Calu3 (cell line): ENCODE results near the gene POLE3. TPM values are rescaled to one million over a fixed set of nuclear protein-coding genes. Genes with fewer than 3 reads are reported as not detected.

Experiments
- BruUV-seq: library from RNA; stranded (reverse); fragments of 400-500 nt; replicated peaks from 2 replicates; lab custom pipeline; 2021; lab: Mats Ljungman, UMichigan
- CTCF ChIA-PET: fragments of 300-600 bp; sonication (Branson Sonifier 250); formaldehyde crosslinking; loops from one replicate; lab custom pipeline; 2022; ENCODE audit warnings: antibody characterized with exemption; lab: Charles Lee
- DNase-seq: peaks from one replicate; pipeline ENCODE4 v3.0.0; 2022
- H3K27ac Mint-ChIP-seq: one replicate; pipeline ENCODE4 v1.8.0; 2022; ENCODE audit warnings: mixed read lengths; ENCODE audit not compliant: unreplicated experiment
- H3K27me3 Mint-ChIP-seq: one replicate; pipeline ENCODE4 v1.8.0; 2022; ENCODE audit warnings: mixed read lengths; ENCODE audit not compliant: unreplicated experiment
- H3K36me3 Mint-ChIP-seq: one replicate; pipeline ENCODE4 v1.8.0; 2022; ENCODE audit warnings: mild to moderate bottlenecking, moderate library complexity, mixed read lengths; ENCODE audit not compliant: insufficient read depth, unreplicated experiment
- H3K4me1 Mint-ChIP-seq: one replicate; pipeline ENCODE4 v1.8.0; 2022; ENCODE audit warnings: mild to moderate bottlenecking, low read depth, mixed read lengths; ENCODE audit not compliant: unreplicated experiment
- H3K4me3 Mint-ChIP-seq: one replicate; pipeline ENCODE4 v1.8.0; 2022; ENCODE audit warnings: mild to moderate bottlenecking, low read depth, moderate library complexity, mixed read lengths; ENCODE audit not compliant: unreplicated experiment
- H3K9me3 Mint-ChIP-seq: one replicate; pipeline ENCODE4 v1.8.0; 2022; ENCODE audit warnings: low read depth, mixed read lengths; ENCODE audit not compliant: unreplicated experiment
- intact Hi-C: fragments of 100-400 bp; cut with micrococcal nuclease; formaldehyde crosslinking; loops from one replicate; pipeline ENCODE4 v1.10.0; 2022; ENCODE audit not compliant: unreplicated experiment
- total RNA-seq: library from RNA; stranded (reverse); gene quantifications from 2 replicates; pipeline ENCODE4 v1.2.3, GENCODE V29; 2022
- TF ChIP-seq, protein P1 (sequence below): fragments of 200-600 bp; IDR thresholded peaks from one replicate; pipeline ENCODE4 v1.8.0; 2022; ENCODE audit warnings: antibody characterized with exemption; ENCODE audit not compliant: unreplicated experiment

The POLE3 gene
- total RNA-seq, 1 experiment from 2014 or later, result 37.7 TPM

DNA sequence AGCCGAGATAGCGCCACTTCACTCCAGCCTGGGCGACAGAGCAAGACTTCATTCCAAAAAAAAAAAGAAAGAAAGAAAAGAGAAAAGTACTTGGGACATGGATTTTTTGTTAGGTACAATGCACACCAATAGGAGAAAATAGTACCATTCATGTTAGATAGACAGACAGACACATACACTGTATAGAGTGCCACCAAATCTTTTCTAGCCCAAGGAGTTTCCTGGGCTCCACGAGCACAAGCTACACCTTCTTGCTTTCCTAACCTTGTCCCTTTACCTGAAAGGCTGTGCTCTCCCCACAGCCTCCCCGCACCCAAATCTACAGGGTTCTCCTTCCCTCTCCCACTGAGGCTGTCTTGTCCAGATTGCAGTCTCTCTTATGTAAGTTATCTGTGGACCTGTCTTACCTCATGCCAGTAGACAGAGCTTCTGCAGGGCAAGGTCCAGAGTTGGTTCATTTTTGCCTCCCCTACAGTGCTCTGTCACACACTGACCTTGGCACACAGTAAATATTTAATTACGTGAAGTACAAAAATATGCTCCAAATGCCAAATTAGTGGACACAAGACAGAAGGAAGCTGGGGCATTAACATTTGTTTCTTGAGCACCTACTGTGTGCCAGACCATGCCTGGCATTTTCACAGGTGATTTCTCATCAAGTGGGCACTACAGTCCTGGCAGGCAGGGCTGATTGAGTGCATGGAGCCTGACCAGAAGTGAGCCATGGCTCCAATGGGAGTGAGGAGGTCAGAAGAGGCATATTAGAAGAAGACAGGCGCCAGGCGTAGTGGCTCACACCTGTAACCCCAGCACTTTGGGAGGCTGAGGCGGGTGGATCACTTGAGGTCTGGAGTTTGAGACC is 15.2 kb downstream of the POLE3 start:
- CTCF ChIA-PET, result no interaction called here
- no peaks in the 10 kb centered on the region for H3K9me3 Mint-ChIP-seq
- no peak overlapping the region for H3K27ac Mint-ChIP-seq
- intact Hi-C loops, result no loop called here
- peaks cover 6% of the 10 kb centered on the region for H3K36me3 Mint-ChIP-seq
- no TSS peak for BruUV-seq
- TF ChIP-seq, protein P1, sequence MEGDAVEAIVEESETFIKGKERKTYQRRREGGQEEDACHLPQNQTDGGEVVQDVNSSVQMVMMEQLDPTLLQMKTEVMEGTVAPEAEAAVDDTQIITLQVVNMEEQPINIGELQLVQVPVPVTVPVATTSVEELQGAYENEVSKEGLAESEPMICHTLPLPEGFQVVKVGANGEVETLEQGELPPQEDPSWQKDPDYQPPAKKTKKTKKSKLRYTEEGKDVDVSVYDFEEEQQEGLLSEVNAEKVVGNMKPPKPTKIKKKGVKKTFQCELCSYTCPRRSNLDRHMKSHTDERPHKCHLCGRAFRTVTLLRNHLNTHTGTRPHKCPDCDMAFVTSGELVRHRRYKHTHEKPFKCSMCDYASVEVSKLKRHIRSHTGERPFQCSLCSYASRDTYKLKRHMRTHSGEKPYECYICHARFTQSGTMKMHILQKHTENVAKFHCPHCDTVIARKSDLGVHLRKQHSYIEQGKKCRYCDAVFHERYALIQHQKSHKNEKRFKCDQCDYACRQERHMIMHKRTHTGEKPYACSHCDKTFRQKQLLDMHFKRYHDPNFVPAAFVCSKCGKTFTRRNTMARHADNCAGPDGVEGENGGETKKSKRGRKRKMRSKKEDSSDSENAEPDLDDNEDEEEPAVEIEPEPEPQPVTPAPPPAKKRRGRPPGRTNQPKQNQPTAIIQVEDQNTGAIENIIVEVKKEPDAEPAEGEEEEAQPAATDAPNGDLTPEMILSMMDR, result no peak
- peaks cover 10% of the 10 kb centered on the region for H3K4me1 Mint-ChIP-seq
- no peaks in the 10 kb centered on the region for H3K27me3 Mint-ChIP-seq
- no peak overlapping the region for H3K4me3 Mint-ChIP-seq
- DNase-seq, result no peak

DNA sequence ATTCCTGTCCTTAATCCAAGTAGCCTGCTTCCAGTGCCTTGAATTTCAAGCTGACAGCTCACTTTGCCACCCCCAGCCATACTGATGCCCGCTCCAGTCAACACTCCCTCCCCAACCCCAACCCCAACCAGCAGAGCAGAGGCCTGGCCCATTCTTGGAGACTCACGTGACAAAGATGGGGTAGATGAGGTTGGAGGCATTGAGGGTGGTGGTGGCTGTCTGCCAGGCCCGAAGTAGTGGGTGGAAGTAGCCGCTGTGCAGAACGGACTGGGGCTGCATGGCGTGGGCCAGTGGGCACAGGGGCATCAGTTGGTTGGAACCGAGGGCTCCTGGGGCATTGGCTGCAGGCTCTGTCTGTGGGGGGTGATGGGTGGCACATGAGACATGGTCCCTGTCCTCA is 17.2 kb downstream of the POLE3 start:
- H3K36me3 Mint-ChIP-seq, result peaks cover 5% of the 10 kb centered on the region
- no peak for DNase-seq
- intact Hi-C loops, result no loop called here
- no peak overlapping the region for H3K27ac Mint-ChIP-seq
- no peaks in the 10 kb centered on the region for H3K9me3 Mint-ChIP-seq
- no peak overlapping the region for H3K4me3 Mint-ChIP-seq
- H3K4me1 Mint-ChIP-seq, result peaks cover 2% of the 10 kb centered on the region
- CTCF ChIA-PET, result no interaction called here
- no peaks in the 10 kb centered on the region for H3K27me3 Mint-ChIP-seq
- TF ChIP-seq, protein P1, result no peak
- no TSS peak for BruUV-seq

DNA sequence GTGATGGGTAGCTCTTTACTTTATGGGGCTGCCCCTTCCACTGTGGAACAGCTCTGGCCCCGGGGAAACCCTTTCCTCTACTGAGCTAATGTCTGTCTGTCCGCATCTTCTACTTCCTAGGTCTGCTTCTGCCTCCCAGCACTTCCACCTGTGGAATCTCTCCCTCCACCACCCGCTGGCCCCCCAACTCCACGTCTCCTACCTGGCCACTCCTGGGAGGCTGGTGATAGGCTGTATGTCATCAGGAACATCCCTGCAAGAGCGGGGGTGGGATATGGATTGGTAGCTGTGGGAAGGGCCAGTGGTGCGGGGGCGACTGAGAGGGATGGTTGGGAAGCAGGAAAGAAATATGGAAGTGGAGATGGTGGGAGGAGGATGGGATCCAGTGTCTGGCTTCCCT is 18.6 kb downstream of the POLE3 start:
- CTCF ChIA-PET, result no interaction called here
- no peaks in the 10 kb centered on the region for H3K27me3 Mint-ChIP-seq
- no peak overlapping the region for H3K4me3 Mint-ChIP-seq
- no TSS peak for BruUV-seq
- no peak for DNase-seq
- TF ChIP-seq, protein P1, result no peak
- intact Hi-C loops, result no loop called here
- peaks cover 13% of the 10 kb centered on the region for H3K36me3 Mint-ChIP-seq
- peaks cover 16% of the 10 kb centered on the region for H3K4me1 Mint-ChIP-seq
- no peaks in the 10 kb centered on the region for H3K9me3 Mint-ChIP-seq
- H3K27ac Mint-ChIP-seq, result no peak overlapping the region

DNA sequence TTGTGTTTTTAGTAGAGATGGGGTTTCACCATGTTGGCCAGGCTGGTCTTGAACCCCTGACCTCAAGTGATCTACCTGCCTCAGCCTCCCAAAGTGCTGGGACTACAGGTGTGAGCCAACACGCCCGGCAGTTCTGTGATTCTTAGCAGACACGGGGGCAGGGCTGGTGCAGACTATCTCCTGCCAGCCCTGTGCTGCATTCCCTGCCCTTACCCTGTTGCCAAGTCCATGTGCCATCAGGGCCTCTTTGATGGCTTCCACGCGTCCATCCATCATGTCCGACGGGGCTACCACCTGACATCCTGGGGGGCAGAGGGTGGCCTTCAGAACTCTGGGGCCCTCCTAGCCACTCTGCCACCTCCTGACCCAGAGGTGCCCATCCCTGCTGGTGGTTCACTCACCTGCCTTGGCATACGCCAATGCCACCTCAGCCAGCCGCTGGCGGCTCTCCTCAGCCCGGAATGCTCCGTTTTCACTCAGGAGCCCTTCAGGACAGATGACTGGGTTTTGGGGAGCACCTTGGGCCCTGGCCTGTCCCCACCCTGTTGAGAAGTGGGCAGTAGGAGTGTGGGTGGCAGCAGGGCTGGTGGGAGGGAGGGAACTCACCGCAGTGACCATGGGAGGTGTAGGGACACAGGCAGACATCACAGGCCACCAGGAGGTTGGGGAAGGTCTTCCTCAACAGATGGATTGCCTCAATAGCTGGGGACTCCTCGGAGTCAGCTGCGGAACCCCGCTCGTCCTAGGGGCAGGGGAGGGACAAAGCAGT is 20.1 kb downstream of the POLE3 start:
- Mint-ChIP-seq H3K36me3 (peaks cover 13% of the 10 kb centered on the region), H3K4me3 (no peak overlapping the region), H3K9me3 (no peaks in the 10 kb centered on the region), H3K27me3 (no peaks in the 10 kb centered on the region), H3K4me1 (peaks cover 21% of the 10 kb centered on the region), H3K27ac (no peak overlapping the region)
- DNase-seq, result no peak
- CTCF ChIA-PET, result no interaction called here
- BruUV-seq, result no TSS peak
- TF ChIP-seq, protein P1, result no peak
- intact Hi-C loops, result no loop called here
